Transverse colon (tissue), 4 donors: ENCODE results near the gene ANO4.

ENCODE experiments used
- POLR2A ChIP-seq: fragments of 450-650 bp; IDR thresholded peaks from one replicate; pipeline ENCODE4 v1.6.1; 2016; ENCODE audit warnings: antibody characterized with exemption, mild to moderate bottlenecking, moderate library complexity
- POLR2AphosphoS5 ChIP-seq, 3 donors: sonication (generic); formaldehyde crosslinking; IDR thresholded peaks; one replicate each; pipeline ENCODE4 v1.6.1; 2016; ENCODE audit warnings: antibody characterized with exemption in 3 of 3
- TF ChIP-seq, protein P1 (sequence below), 5 experiments: fragments of 200-600 bp in 3 of 5; fragments of 450-650 bp in 2 of 5; sonication (generic) in 3 of 5; IDR thresholded peaks; 1 replicate in 2 of 5; 2 replicates in 3 of 5; pipeline ENCODE4 v1.5.1; 2016 to 2017; ENCODE audit warnings: antibody characterized with exemption in 5 of 5, inconsistent platforms in 3 of 5, mild to moderate bottlenecking in 2 of 5, moderate library complexity in 1 of 5

DNA sequence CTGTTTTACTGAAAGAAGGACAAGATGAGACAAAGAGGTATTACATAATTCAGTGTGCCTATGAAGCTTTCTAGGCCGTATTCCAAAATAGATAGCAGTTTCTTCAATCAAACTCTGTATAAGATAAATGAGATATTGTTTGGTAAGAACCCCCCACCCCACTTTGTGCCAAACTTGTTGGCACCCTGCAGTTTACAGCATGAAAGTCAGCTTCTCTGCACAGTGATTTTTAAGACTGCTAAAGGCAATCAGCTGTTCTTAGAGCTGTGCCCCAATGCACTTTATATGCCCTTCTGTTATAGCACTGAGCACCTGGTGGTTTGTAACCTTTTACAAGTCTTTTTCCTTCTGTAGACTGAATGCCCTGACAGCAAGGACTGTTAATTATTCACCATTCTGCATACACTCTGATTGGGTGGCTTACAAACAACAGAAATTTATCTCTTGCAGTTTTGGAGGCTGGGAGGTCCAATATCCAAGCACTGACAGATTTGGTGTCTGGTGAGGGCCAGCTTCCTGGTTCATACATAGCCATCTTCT, 76.7 kb downstream of the ANO4 start:
- no peak for TF ChIP-seq POLR2AphosphoS5 (IDR thresholded peaks at IDR 0.05)
- TF ChIP-seq POLR2A: no peak
- TF ChIP-seq, protein P1, sequence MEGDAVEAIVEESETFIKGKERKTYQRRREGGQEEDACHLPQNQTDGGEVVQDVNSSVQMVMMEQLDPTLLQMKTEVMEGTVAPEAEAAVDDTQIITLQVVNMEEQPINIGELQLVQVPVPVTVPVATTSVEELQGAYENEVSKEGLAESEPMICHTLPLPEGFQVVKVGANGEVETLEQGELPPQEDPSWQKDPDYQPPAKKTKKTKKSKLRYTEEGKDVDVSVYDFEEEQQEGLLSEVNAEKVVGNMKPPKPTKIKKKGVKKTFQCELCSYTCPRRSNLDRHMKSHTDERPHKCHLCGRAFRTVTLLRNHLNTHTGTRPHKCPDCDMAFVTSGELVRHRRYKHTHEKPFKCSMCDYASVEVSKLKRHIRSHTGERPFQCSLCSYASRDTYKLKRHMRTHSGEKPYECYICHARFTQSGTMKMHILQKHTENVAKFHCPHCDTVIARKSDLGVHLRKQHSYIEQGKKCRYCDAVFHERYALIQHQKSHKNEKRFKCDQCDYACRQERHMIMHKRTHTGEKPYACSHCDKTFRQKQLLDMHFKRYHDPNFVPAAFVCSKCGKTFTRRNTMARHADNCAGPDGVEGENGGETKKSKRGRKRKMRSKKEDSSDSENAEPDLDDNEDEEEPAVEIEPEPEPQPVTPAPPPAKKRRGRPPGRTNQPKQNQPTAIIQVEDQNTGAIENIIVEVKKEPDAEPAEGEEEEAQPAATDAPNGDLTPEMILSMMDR (IDR thresholded peaks at IDR 0.05): no peak
